ENCODE data around the gene SLC8A1. TPM values are rescaled to one million over a fixed set of nuclear protein-coding genes. Genes with fewer than 3 reads are reported as not detected.
A peak's percentile ranks its signal among the peaks of the same experiment; 100 is the strongest.

SLC8A1 gene
- total RNA-seq, 1 donor from 2014 or later, result 53.8 TPM

DNA sequence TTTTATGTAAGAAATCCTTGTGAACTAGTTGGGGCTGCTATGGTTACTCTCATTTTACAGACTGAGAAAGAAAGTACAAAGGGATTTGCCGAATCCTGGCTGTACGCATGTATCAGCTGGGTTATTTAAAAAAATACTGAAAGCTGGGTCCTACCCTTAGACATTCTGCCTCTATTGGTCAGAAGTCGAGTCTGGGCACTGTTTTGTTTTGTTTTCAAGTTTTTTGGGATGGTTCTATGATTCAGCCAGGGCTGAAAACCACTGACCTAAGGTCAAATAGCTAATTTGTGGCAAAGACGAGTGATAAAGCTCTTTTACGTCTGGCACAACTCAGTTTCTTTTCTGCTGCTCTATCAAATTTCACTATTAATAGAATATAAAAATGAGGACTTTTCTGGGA lies 5.9 kb upstream of the SLC8A1 start:
- DNase-seq (no peak), ATAC-seq (no peak)
- no peaks in the 10 kb centered on the region for H3K9me3 ChIP-seq
- no peak overlapping the region for H3K27ac ChIP-seq
- TF ChIP-seq, protein P1, sequence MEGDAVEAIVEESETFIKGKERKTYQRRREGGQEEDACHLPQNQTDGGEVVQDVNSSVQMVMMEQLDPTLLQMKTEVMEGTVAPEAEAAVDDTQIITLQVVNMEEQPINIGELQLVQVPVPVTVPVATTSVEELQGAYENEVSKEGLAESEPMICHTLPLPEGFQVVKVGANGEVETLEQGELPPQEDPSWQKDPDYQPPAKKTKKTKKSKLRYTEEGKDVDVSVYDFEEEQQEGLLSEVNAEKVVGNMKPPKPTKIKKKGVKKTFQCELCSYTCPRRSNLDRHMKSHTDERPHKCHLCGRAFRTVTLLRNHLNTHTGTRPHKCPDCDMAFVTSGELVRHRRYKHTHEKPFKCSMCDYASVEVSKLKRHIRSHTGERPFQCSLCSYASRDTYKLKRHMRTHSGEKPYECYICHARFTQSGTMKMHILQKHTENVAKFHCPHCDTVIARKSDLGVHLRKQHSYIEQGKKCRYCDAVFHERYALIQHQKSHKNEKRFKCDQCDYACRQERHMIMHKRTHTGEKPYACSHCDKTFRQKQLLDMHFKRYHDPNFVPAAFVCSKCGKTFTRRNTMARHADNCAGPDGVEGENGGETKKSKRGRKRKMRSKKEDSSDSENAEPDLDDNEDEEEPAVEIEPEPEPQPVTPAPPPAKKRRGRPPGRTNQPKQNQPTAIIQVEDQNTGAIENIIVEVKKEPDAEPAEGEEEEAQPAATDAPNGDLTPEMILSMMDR (IDR thresholded peaks at IDR 0.05), result no peak
- no peaks in the 10 kb centered on the region for H3K27me3 ChIP-seq
- no peak overlapping the region for H3K4me3 ChIP-seq
- intact Hi-C loops (cut with DNase I), result no loop called here
- peaks cover under 1% of the 10 kb centered on the region for H3K4me1 ChIP-seq
- H3K36me3 ChIP-seq, result no peaks in the 10 kb centered on the region

DNA sequence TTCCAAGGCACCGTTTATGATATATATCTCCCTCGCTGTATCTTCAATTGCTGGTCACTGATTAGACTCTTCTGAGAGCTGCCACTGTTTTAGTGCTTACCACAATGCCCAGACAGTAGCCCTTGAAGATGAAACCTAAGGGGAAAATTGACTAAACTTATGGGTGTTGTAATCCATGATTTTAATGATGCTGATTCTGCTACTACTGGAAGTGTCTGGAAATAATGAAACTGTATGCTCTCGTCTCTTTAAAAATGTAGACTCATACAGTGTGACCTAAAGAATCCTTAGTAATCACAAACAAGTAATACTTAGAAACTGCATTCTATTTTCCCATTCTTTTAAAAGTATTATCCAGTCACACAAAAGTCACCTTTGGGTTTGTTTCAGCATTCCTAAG lies 5.5 kb upstream of the SLC8A1 start:
- Histone ChIP-seq H3K4me3 (no peak overlapping the region), H3K4me1 (peaks cover 5% of the 10 kb centered on the region), H3K27ac (no peak overlapping the region), H3K36me3 (no peaks in the 10 kb centered on the region), H3K27me3 (no peaks in the 10 kb centered on the region), H3K9me3 (no peaks in the 10 kb centered on the region)
- ATAC-seq, result no peak
- DNase-seq, result no peak
- TF ChIP-seq, protein P1 (IDR thresholded peaks at IDR 0.05), result no peak
- intact Hi-C loops (cut with DNase I), result no loop called here

DNA sequence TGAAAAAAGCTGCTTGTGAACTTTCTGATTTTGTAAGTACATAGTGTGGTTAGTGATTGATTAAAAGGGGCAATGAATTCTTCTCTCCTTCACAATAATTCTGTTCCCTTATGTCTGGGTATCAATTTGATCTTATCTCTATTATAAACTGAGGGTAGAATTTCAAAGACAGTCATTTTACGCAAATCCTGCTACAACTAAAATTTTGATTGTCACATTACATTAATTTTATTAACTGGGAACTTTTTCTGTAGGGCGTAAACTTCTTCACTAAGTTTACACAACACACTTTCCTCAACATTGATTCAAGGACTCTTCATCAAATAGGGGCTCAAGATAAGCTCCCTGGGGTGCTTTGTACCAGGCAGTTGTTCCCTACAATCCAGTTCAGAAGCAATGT lies 5.0 kb upstream of the SLC8A1 start:
- peaks cover 6% of the 10 kb centered on the region for H3K4me1 ChIP-seq
- no peaks in the 10 kb centered on the region for H3K9me3 ChIP-seq
- DNase-seq (no peak), ATAC-seq (no peak)
- H3K27ac ChIP-seq, result no peak overlapping the region
- H3K4me3 ChIP-seq, result no peak overlapping the region
- H3K27me3 ChIP-seq, result no peaks in the 10 kb centered on the region
- TF ChIP-seq, protein P1 (IDR thresholded peaks at IDR 0.05), result no peak
- H3K36me3 ChIP-seq, result no peaks in the 10 kb centered on the region
- intact Hi-C loops (cut with DNase I), result no loop called here

DNA sequence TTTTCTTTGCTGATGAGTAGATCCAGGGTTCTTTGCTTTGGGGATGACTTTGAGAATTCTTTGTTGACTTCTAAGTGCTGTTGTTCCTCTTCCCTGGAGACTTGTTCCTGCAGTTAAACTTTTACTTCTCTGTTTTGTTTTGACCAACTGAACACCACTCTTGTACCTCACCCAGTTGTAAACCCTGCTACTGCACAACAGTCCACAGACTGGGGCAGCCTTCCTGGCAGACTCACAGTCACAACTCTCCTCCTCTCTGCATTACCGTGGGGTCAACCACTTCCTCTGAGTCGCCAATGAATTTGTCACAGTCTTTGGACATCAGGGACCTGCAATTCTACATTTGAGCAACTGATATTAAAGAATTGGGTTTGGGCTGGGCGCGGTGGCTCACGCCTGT lies 3.8 kb upstream of the SLC8A1 start:
- H3K27ac ChIP-seq, result peak overlapping the region; percentile 55
- no peaks in the 10 kb centered on the region for H3K27me3 ChIP-seq
- H3K36me3 ChIP-seq, result no peaks in the 10 kb centered on the region
- no peak overlapping the region for H3K4me3 ChIP-seq
- H3K4me1 ChIP-seq, result peaks cover 6% of the 10 kb centered on the region
- DNase-seq, result peak; percentile 67
- ATAC-seq, result peak; percentile 89
- intact Hi-C loops (cut with DNase I), result no loop called here
- TF ChIP-seq, protein P1 (IDR thresholded peaks at IDR 0.05), result no peak
- H3K9me3 ChIP-seq, result no peaks in the 10 kb centered on the region

DNA sequence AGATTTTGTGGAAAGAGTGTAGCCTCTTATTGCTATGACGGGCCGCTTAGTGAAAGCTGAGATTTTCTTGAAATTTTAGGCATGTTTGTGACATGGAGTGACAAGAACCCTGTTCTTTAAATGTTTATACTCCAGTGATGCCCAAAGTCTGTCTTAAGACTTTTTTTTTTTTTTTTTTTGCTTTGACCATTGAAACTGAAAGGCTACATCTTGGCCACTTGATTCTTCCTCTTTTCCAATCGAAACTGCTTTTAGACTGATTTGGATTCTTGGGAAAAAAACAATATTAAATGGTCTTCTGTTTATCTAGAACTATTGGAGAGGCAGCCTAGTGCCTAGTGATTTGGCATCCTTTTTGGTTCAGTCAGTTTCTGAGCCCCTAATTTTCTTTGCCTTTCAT lies 2.4 kb upstream of the SLC8A1 start:
- H3K4me3 ChIP-seq, result no peak overlapping the region
- peak overlapping the region; percentile 55 for H3K27ac ChIP-seq
- no peaks in the 10 kb centered on the region for H3K27me3 ChIP-seq
- intact Hi-C loops (cut with DNase I), result no loop called here
- no peaks in the 10 kb centered on the region for H3K36me3 ChIP-seq
- TF ChIP-seq, protein P1 (IDR thresholded peaks at IDR 0.05), result no peak
- no peaks in the 10 kb centered on the region for H3K9me3 ChIP-seq
- peaks cover 6% of the 10 kb centered on the region for H3K4me1 ChIP-seq
- ATAC-seq, result no peak
- DNase-seq, result no peak

DNA sequence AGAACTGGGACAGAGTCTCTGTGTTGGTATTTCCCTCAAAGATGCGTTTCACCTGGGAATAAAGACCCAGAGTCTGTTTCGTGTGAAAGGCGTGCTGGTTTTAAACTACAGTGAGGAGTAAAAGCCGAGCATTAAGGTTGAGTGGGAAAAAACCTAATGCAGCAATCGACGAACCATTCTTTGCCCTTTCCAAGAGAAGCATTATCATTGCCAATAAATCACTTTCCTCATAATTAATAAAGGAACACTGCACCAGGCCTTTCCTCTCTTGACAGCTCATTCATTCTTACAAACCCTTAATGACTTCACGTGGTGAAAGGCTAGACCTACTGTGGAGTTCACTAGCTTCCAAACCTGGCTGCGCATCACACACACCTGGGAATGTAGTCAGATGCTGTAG lies 896 bp upstream of the SLC8A1 start:
- DNase-seq (no peak), ATAC-seq (no peak)
- Histone ChIP-seq H3K4me1 (peaks cover 13% of the 10 kb centered on the region), H3K27ac (no peak overlapping the region), H3K36me3 (no peaks in the 10 kb centered on the region), H3K4me3 (no peak overlapping the region), H3K9me3 (no peaks in the 10 kb centered on the region), H3K27me3 (no peaks in the 10 kb centered on the region)
- TF ChIP-seq, protein P1 (IDR thresholded peaks at IDR 0.05), result no peak
- intact Hi-C loops (cut with DNase I), result no loop called here
